PC-9 (cell line): Measurements from ENCODE around the gene GAS7.

Experiments
- CTCF ChIP-seq: fragments of 200-600 bp; sonication (generic); conservative IDR thresholded peaks from 2 replicates; pipeline ENCODE4 v1.6.1; 2017; ENCODE audit warnings: mixed run types, antibody characterized with exemption, mild to moderate bottlenecking, moderate library complexity
- EZH2 ChIP-seq: fragments of 200-600 bp; sonication (generic); IDR thresholded peaks from 2 replicates; pipeline ENCODE4 v1.8.0; 2017; ENCODE audit warnings: antibody characterized with exemption, low read depth

GRCh38 chr17:9878356-9878755 lies 320.1 kb downstream of the GAS7 start:
- TF ChIP-seq CTCF: no peak
- TF ChIP-seq EZH2: no peak
